ENCODE measurements around the gene FCN1.

The FCN1 gene

GRCh38 chr9:134944916-134945315 is 27.2 kb upstream of the FCN1 start:
- H4K8ac ChIP-seq (ENCODE audit: low read depth, low read length): no peak overlapping the region
- no peak overlapping the region for H3K4me3 ChIP-seq (ENCODE audit: low read length)
- H3K79me1 ChIP-seq (ENCODE audit: low read length): no peaks in the 10 kb centered on the region
- H3K4me1 ChIP-seq (ENCODE audit: control insufficient read depth, low read depth, low read length): no peaks in the 10 kb centered on the region
- no CpG with 5 or more reads among the region's 14 CpGs for WGBS (ENCODE audit: extremely low coverage, insufficient coverage, low lambda C conversion rate)
- no peak overlapping the region for H2BK5ac ChIP-seq (ENCODE audit: low read length)
- H3K4ac ChIP-seq (ENCODE audit: low read depth, low read length): no peak overlapping the region
- no peak overlapping the region for H3K56ac ChIP-seq (ENCODE audit: low read length)
- H3K27ac ChIP-seq (ENCODE audit: low read depth, low read length): no peak overlapping the region
- no peak overlapping the region for H2AK5ac ChIP-seq (ENCODE audit: low read length)
- H2BK15ac ChIP-seq (replicated peaks; ENCODE audit: low read depth): no peak overlapping the region
- H2BK120ac ChIP-seq (ENCODE audit: low read depth, low read length): no peak overlapping the region
- H3K79me2 ChIP-seq (ENCODE audit: control insufficient read depth, insufficient read depth, low read length): no peaks in the 10 kb centered on the region
- no peak overlapping the region for H3K4me2 ChIP-seq (ENCODE audit: low read length)
- no peak for DNase-seq
- no peak overlapping the region for H3K18ac ChIP-seq (ENCODE audit: low read length)
- no peaks in the 10 kb centered on the region for H3K36me3 ChIP-seq (ENCODE audit: control insufficient read depth, insufficient read depth, low read length)
- H3K9ac ChIP-seq (ENCODE audit: low read length): no peak overlapping the region
- no peak overlapping the region for H3K23ac ChIP-seq (ENCODE audit: low read length)
- H4K5ac ChIP-seq (ENCODE audit: low read length): no peak overlapping the region
- H3K27me3 ChIP-seq (ENCODE audit: insufficient read depth, low read length, poor library complexity): no peaks in the 10 kb centered on the region

- Histone ChIP-seq H3K4me2 (ENCODE audit: low read length) (no peak overlapping the region), H3K27ac (ENCODE audit: low read depth, low read length) (no peak overlapping the region)
- peak; percentile 53 for DNase-seq
Measured at GRCh38 chr9:134944351-134944802, 26.7 kb upstream of the FCN1 start.

GRCh38 chr9:134943836-134944235 is 26.1 kb upstream of the FCN1 start:
- H2BK5ac ChIP-seq (ENCODE audit: low read length): no peak overlapping the region
- no peak overlapping the region for H2AK5ac ChIP-seq (ENCODE audit: low read length)
- no peaks in the 10 kb centered on the region for H3K4me1 ChIP-seq (ENCODE audit: control insufficient read depth, low read depth, low read length)
- no peak overlapping the region for H3K4me2 ChIP-seq (ENCODE audit: low read length)
- no peak overlapping the region for H3K23ac ChIP-seq (ENCODE audit: low read length)
- H3K27ac ChIP-seq (ENCODE audit: low read depth, low read length): no peak overlapping the region
- no peak overlapping the region for H4K8ac ChIP-seq (ENCODE audit: low read depth, low read length)
- no peak overlapping the region for H3K56ac ChIP-seq (ENCODE audit: low read length)
- H3K79me2 ChIP-seq (ENCODE audit: control insufficient read depth, insufficient read depth, low read length): no peaks in the 10 kb centered on the region
- no peak overlapping the region for H3K4me3 ChIP-seq (ENCODE audit: low read length)
- no peak overlapping the region for H3K4ac ChIP-seq (ENCODE audit: low read depth, low read length)
- no peak overlapping the region for H3K9ac ChIP-seq (ENCODE audit: low read length)
- H2BK15ac ChIP-seq (replicated peaks; ENCODE audit: low read depth): no peak overlapping the region
- H2BK120ac ChIP-seq (ENCODE audit: low read depth, low read length): no peak overlapping the region
- no peaks in the 10 kb centered on the region for H3K36me3 ChIP-seq (ENCODE audit: control insufficient read depth, insufficient read depth, low read length)
- no peaks in the 10 kb centered on the region for H3K79me1 ChIP-seq (ENCODE audit: low read length)
- DNase-seq: no peak
- no peak overlapping the region for H3K18ac ChIP-seq (ENCODE audit: low read length)
- H3K27me3 ChIP-seq (ENCODE audit: insufficient read depth, low read length, poor library complexity): no peaks in the 10 kb centered on the region
- no peak overlapping the region for H4K5ac ChIP-seq (ENCODE audit: low read length)
- WGBS (ENCODE audit: extremely low coverage, insufficient coverage, low lambda C conversion rate): no CpG with 5 or more reads among the region's 15 CpGs

More at GRCh38 chr9:134944351-134944802, 26.7 kb upstream of the FCN1 start:
- Histone ChIP-seq H4K8ac (ENCODE audit: low read depth, low read length) (no peak overlapping the region), H3K56ac (ENCODE audit: low read length) (no peak overlapping the region), H3K9ac (ENCODE audit: low read length) (no peak overlapping the region), H3K36me3 (ENCODE audit: control insufficient read depth, insufficient read depth, low read length) (no peaks in the 10 kb centered on the region), H3K79me2 (ENCODE audit: control insufficient read depth, insufficient read depth, low read length) (no peaks in the 10 kb centered on the region), H3K4me3 (ENCODE audit: low read length) (no peak overlapping the region), H2AK5ac (ENCODE audit: low read length) (no peak overlapping the region), H3K4me1 (ENCODE audit: control insufficient read depth, low read depth, low read length) (no peaks in the 10 kb centered on the region), H3K18ac (ENCODE audit: low read length) (no peak overlapping the region), H2BK120ac (ENCODE audit: low read depth, low read length) (no peak overlapping the region), H4K5ac (ENCODE audit: low read length) (no peak overlapping the region), H3K79me1 (ENCODE audit: low read length) (no peaks in the 10 kb centered on the region), H3K23ac (ENCODE audit: low read length) (no peak overlapping the region), H2BK15ac (replicated peaks; ENCODE audit: low read depth) (no peak overlapping the region), H3K4ac (ENCODE audit: low read depth, low read length) (no peak overlapping the region), H2BK5ac (ENCODE audit: low read length) (no peak overlapping the region), H3K27me3 (ENCODE audit: insufficient read depth, low read length, poor library complexity) (no peaks in the 10 kb centered on the region)
- no CpG with 5 or more reads among the region's 14 CpGs for WGBS (ENCODE audit: extremely low coverage, insufficient coverage, low lambda C conversion rate)

- Histone ChIP-seq H2AK5ac (ENCODE audit: low read length) (no peak overlapping the region), H3K79me2 (ENCODE audit: control insufficient read depth, insufficient read depth, low read length) (no peaks in the 10 kb centered on the region), H3K27me3 (ENCODE audit: insufficient read depth, low read length, poor library complexity) (no peaks in the 10 kb centered on the region), H3K4ac (ENCODE audit: low read depth, low read length) (no peak overlapping the region), H2BK5ac (ENCODE audit: low read length) (no peak overlapping the region), H3K23ac (ENCODE audit: low read length) (no peak overlapping the region), H4K5ac (ENCODE audit: low read length) (no peak overlapping the region), H3K56ac (ENCODE audit: low read length) (no peak overlapping the region), H3K18ac (ENCODE audit: low read length) (no peak overlapping the region), H2BK15ac (replicated peaks; ENCODE audit: low read depth) (no peak overlapping the region), H2BK120ac (ENCODE audit: low read depth, low read length) (no peak overlapping the region), H3K4me1 (ENCODE audit: control insufficient read depth, low read depth, low read length) (no peaks in the 10 kb centered on the region), H3K79me1 (ENCODE audit: low read length) (no peaks in the 10 kb centered on the region), H3K9ac (ENCODE audit: low read length) (no peak overlapping the region), H4K8ac (ENCODE audit: low read depth, low read length) (no peak overlapping the region), H3K4me3 (ENCODE audit: low read length) (no peak overlapping the region), H3K27ac (ENCODE audit: low read depth, low read length) (no peak overlapping the region), H3K4me2 (ENCODE audit: low read length) (no peak overlapping the region), H3K36me3 (ENCODE audit: control insufficient read depth, insufficient read depth, low read length) (no peaks in the 10 kb centered on the region)
- no CpG with 5 or more reads among the region's 13 CpGs for WGBS (ENCODE audit: extremely low coverage, insufficient coverage, low lambda C conversion rate)
- DNase-seq: no peak
Measured at GRCh38 chr9:134943411-134943810, 25.7 kb upstream of the FCN1 start.

- Histone ChIP-seq H4K8ac (ENCODE audit: low read depth, low read length) (no peak overlapping the region), H4K5ac (ENCODE audit: low read length) (no peak overlapping the region), H3K79me2 (ENCODE audit: control insufficient read depth, insufficient read depth, low read length) (no peaks in the 10 kb centered on the region), H3K4me1 (ENCODE audit: control insufficient read depth, low read depth, low read length) (no peaks in the 10 kb centered on the region), H2BK5ac (ENCODE audit: low read length) (no peak overlapping the region), H3K56ac (ENCODE audit: low read length) (no peak overlapping the region), H3K4me2 (ENCODE audit: low read length) (no peak overlapping the region), H2BK120ac (ENCODE audit: low read depth, low read length) (no peak overlapping the region), H2AK5ac (ENCODE audit: low read length) (no peak overlapping the region), H3K23ac (ENCODE audit: low read length) (no peak overlapping the region), H3K79me1 (ENCODE audit: low read length) (no peaks in the 10 kb centered on the region), H3K18ac (ENCODE audit: low read length) (no peak overlapping the region), H3K27ac (ENCODE audit: low read depth, low read length) (no peak overlapping the region), H2BK15ac (replicated peaks; ENCODE audit: low read depth) (no peak overlapping the region), H3K9ac (ENCODE audit: low read length) (no peak overlapping the region), H3K4ac (ENCODE audit: low read depth, low read length) (no peak overlapping the region), H3K36me3 (ENCODE audit: control insufficient read depth, insufficient read depth, low read length) (no peaks in the 10 kb centered on the region), H3K27me3 (ENCODE audit: insufficient read depth, low read length, poor library complexity) (no peaks in the 10 kb centered on the region), H3K4me3 (ENCODE audit: low read length) (no peak overlapping the region)
- no CpG with 5 or more reads among the region's 8 CpGs for WGBS (ENCODE audit: extremely low coverage, insufficient coverage, low lambda C conversion rate)
- no peak for DNase-seq
Measured at GRCh38 chr9:134942788-134943184, 25.1 kb upstream of the FCN1 start.

GRCh38 chr9:134942011-134942787 is 24.5 kb upstream of the FCN1 start:
- Histone ChIP-seq H3K79me2 (ENCODE audit: control insufficient read depth, insufficient read depth, low read length) (no peaks in the 10 kb centered on the region), H3K27me3 (ENCODE audit: insufficient read depth, low read length, poor library complexity) (no peaks in the 10 kb centered on the region), H3K4me2 (ENCODE audit: low read length) (no peak overlapping the region), H4K8ac (ENCODE audit: low read depth, low read length) (no peak overlapping the region), H2BK120ac (ENCODE audit: low read depth, low read length) (no peak overlapping the region), H3K18ac (ENCODE audit: low read length) (no peak overlapping the region), H2BK15ac (replicated peaks; ENCODE audit: low read depth) (no peak overlapping the region), H2BK5ac (ENCODE audit: low read length) (no peak overlapping the region), H3K4ac (ENCODE audit: low read depth, low read length) (no peak overlapping the region), H3K79me1 (ENCODE audit: low read length) (no peaks in the 10 kb centered on the region), H3K9ac (ENCODE audit: low read length) (no peak overlapping the region), H3K4me3 (ENCODE audit: low read length) (no peak overlapping the region), H3K27ac (ENCODE audit: low read depth, low read length) (no peak overlapping the region), H3K36me3 (ENCODE audit: control insufficient read depth, insufficient read depth, low read length) (no peaks in the 10 kb centered on the region), H4K5ac (ENCODE audit: low read length) (no peak overlapping the region), H3K4me1 (ENCODE audit: control insufficient read depth, low read depth, low read length) (no peaks in the 10 kb centered on the region), H2AK5ac (ENCODE audit: low read length) (no peak overlapping the region), H3K56ac (ENCODE audit: low read length) (no peak overlapping the region), H3K23ac (ENCODE audit: low read length) (no peak overlapping the region)
- WGBS (ENCODE audit: extremely low coverage, insufficient coverage, low lambda C conversion rate): no CpG with 5 or more reads among the region's 27 CpGs
- no peak for DNase-seq

All from mesendoderm (in vitro differentiated cells).